ENCODE measurements around the gene RNU7-1. TPM values are rescaled to one million over a fixed set of nuclear protein-coding genes. Genes with fewer than 3 reads are reported as not detected.

RNU7-1 gene
- total and polyA plus RNA-seq, 9 of the 15 experiments (the other 6 are each of a cell fraction or from before 2014, with no cell fraction given) = not detected

- TF ChIP-seq CREB5 (CRISPR knock-in tag; IDR thresholded peaks at IDR 0.05) (no peak), POLR2AphosphoS5 (IDR thresholded peaks at IDR 0.05; ENCODE audit: control insufficient read depth, insufficient read depth, low read depth, low read length) (peak; percentile 62), RCOR1 (IDR thresholded peaks at IDR 0.05; ENCODE audit: borderline replicate concordance in 1 of 2, low read depth in 2 of 2, low read length in 2 of 2) (peak in 1 of 2 experiments; percentile 66; a peak in 2 of 4 replicates), NR1H2 (CRISPR knock-in tag; IDR thresholded peaks at IDR 0.05) (no peak), TSHZ1 (CRISPR knock-in tag; IDR thresholded peaks at IDR 0.05) (no peak), KLF10 (CRISPR knock-in tag; IDR thresholded peaks at IDR 0.05) (no peak), POLR2A (conservative IDR thresholded peaks at IDR 0.05) (peak; percentile 69), U2AF1 (optimal IDR thresholded peaks at IDR 0.05; ENCODE audit: low read depth, low read length) (no peak), ZNF408 (CRISPR knock-in tag; IDR thresholded peaks at IDR 0.05; ENCODE audit: low read depth) (no peak), UBTF (IDR thresholded peaks at IDR 0.05; ENCODE audit: borderline replicate concordance in 1 of 2, low read depth in 2 of 2, low read length in 2 of 2) (no peak), ETV1 (tag; conservative IDR thresholded peaks at IDR 0.05; ENCODE audit: low read depth) (peak; percentile 30; the same call in 1 of the 2 replicates), PML (IDR thresholded peaks at IDR 0.05; ENCODE audit: low read length) (peak; percentile 83), ZBTB12 (CRISPR knock-in tag; IDR thresholded peaks at IDR 0.05) (no peak), ZNF79 (CRISPR knock-in tag; IDR thresholded peaks at IDR 0.05; ENCODE audit: low read depth) (no peak), CEBPB (tag; IDR thresholded peaks at IDR 0.05) (no peak), ARID1B (IDR thresholded peaks at IDR 0.05) (peak; percentile 92), TRIM28 (IDR thresholded peaks at IDR 0.05) (no peak), TFAP4 (CRISPR knock-in tag; IDR thresholded peaks at IDR 0.05; ENCODE audit: borderline replicate concordance) (no peak)
These were observed 21.0 kb downstream of the RNU7-1 start (continued) for GRCh38 chr12:6964605-6965025.

Data from K562 (cell line).